ENCODE measurements around the gene PTPRR. TPM values are rescaled to one million over a fixed set of nuclear protein-coding genes. Genes with fewer than 3 reads are reported as not detected.

PTPRR gene
- total and polyA plus RNA-seq, 9 donors = 0.15 to 1.5 (median 0.32) TPM; not detected in 1

- WGBS, 3 donors = 71 to 83% (median 74%) methylated on average over 2 of the region's 2 CpGs
- Histone ChIP-seq H3K27me3 (no peaks in the 10 kb centered on the region), H3K36me3 (no peaks in the 10 kb centered on the region), H3K4me3 (no peak overlapping the region), H3K4me1 (ENCODE audit: insufficient read depth) (no peaks in the 10 kb centered on the region), H3K9me3 (no peaks in the 10 kb centered on the region), H3K27ac (no peak overlapping the region)
- DNase-seq = no peak
- TF ChIP-seq POLR2A (IDR thresholded peaks at IDR 0.05) = no peak
- no peak for TF ChIP-seq CTCF (IDR thresholded peaks at IDR 0.05)
- no peak for TF ChIP-seq EP300 (IDR thresholded peaks at IDR 0.05)
- intact Hi-C loops (cut with DNase I) = no loop called here
Measured at GRCh38 chr12:70798016-70798783, 122.3 kb downstream of the PTPRR start.

GRCh38 chr12:70796989-70797388, 123.5 kb downstream of the PTPRR start:
- H3K9me3 ChIP-seq = no peaks in the 10 kb centered on the region
- no peak for TF ChIP-seq EP300 (IDR thresholded peaks at IDR 0.05)
- TF ChIP-seq POLR2A (IDR thresholded peaks at IDR 0.05) = no peak
- no peak for TF ChIP-seq CTCF (IDR thresholded peaks at IDR 0.05)
- no peak overlapping the region for H3K27ac ChIP-seq
- DNase-seq = no peak
- 92 to 96% (median 95%) methylated on average over 2 of the region's 2 CpGs for WGBS, 3 donors
- intact Hi-C loops (cut with DNase I) = no loop called here
- no peaks in the 10 kb centered on the region for H3K36me3 ChIP-seq
- no peak overlapping the region for H3K4me3 ChIP-seq
- no peaks in the 10 kb centered on the region for H3K4me1 ChIP-seq (ENCODE audit: insufficient read depth)
- H3K27me3 ChIP-seq = no peaks in the 10 kb centered on the region

GRCh38 chr12:70795608-70796007, 124.9 kb downstream of the PTPRR start:
- Histone ChIP-seq H3K27ac (no peak overlapping the region), H3K9me3 (no peaks in the 10 kb centered on the region), H3K27me3 (no peaks in the 10 kb centered on the region), H3K36me3 (no peaks in the 10 kb centered on the region), H3K4me1 (ENCODE audit: insufficient read depth) (no peaks in the 10 kb centered on the region), H3K4me3 (no peak overlapping the region)
- intact Hi-C loops (cut with DNase I) = no loop called here
- WGBS, 3 donors = 80 to 92% (median 82%) methylated on average over 4 of the region's 4 CpGs
- TF ChIP-seq EP300 (IDR thresholded peaks at IDR 0.05) (no peak), POLR2A (IDR thresholded peaks at IDR 0.05) (no peak), CTCF (IDR thresholded peaks at IDR 0.05) (no peak)
- no peak for DNase-seq

- Histone ChIP-seq H3K36me3 (no peaks in the 10 kb centered on the region), H3K9me3 (no peaks in the 10 kb centered on the region), H3K27ac (no peak overlapping the region), H3K4me3 (no peak overlapping the region), H3K4me1 (ENCODE audit: insufficient read depth) (no peaks in the 10 kb centered on the region), H3K27me3 (no peaks in the 10 kb centered on the region)
- intact Hi-C loops (cut with DNase I) = no loop called here
- no peak for TF ChIP-seq EP300 (IDR thresholded peaks at IDR 0.05)
- no peak for TF ChIP-seq CTCF (IDR thresholded peaks at IDR 0.05)
- no peak for TF ChIP-seq POLR2A (IDR thresholded peaks at IDR 0.05)
- DNase-seq = no peak
Measured at GRCh38 chr12:70794131-70794530, 126.4 kb downstream of the PTPRR start.

Data from ovary (tissue), 9 donors.